Muscle layer of colon (tissue), 2 donors: ENCODE results near the gene STUB1.
"Not testable (repeated sequence)": the region's sequence is repeated elsewhere in the genome, so short reads cannot be mapped to it uniquely, and the experiment has no call there.

Experiments
- H3K27ac ChIP-seq: one replicate; pipeline ENCODE4 v1.7.0; 2013; ENCODE audit warnings: low read depth, mild to moderate bottlenecking, low read length, moderate library complexity
- H3K27me3 ChIP-seq, 2 donors: one replicate each; pipeline ENCODE4 v1.7.0; 2013; ENCODE audit warnings: low read length in 2 of 2, mild to moderate bottlenecking in 2 of 2; ENCODE audit not compliant: insufficient read depth in 2 of 2, control insufficient read depth in 1 of 2
- H3K36me3 ChIP-seq: one replicate; pipeline ENCODE4 v1.7.0; 2013; ENCODE audit warnings: mild to moderate bottlenecking, low read length; ENCODE audit not compliant: insufficient read depth
- H3K4me1 ChIP-seq: one replicate; pipeline ENCODE4 v1.7.0; 2013; ENCODE audit warnings: mild to moderate bottlenecking, low read length; ENCODE audit not compliant: insufficient read depth
- H3K4me3 ChIP-seq, 2 donors: one replicate each; pipeline ENCODE4 v1.7.0; 2013; ENCODE audit warnings: low read length in 2 of 2, low read depth in 1 of 2, mild to moderate bottlenecking in 1 of 2, moderate library complexity in 1 of 2
- H3K9ac ChIP-seq: one replicate; pipeline ENCODE4 v1.7.0; 2013; ENCODE audit warnings: low read length
- H3K9me3 ChIP-seq: one replicate; pipeline ENCODE4 v1.7.0; 2013; ENCODE audit warnings: mild to moderate bottlenecking, low read length
- donor health status: abdominal sarcoma.
- donor health status: Adenocarcinoma of cecum.

STUB1 gene

GRCh38 chr16:684961-685696, 4.9 kb downstream of the STUB1 start:
- Histone ChIP-seq H3K27me3 (no peaks in the 10 kb centered on the region), H3K4me1 (peaks cover 40% of the 10 kb centered on the region), H3K9me3 (no peaks in the 10 kb centered on the region), H3K36me3 (peaks cover 20% of the 10 kb centered on the region), H3K9ac (no peak overlapping the region), H3K4me3 (no peak overlapping the region), H3K27ac (no peak overlapping the region)

- H3K9me3 ChIP-seq: no peaks in the 10 kb centered on the region
- H3K4me1 ChIP-seq: peaks cover 38% of the 10 kb centered on the region
- H3K36me3 ChIP-seq: peaks cover 20% of the 10 kb centered on the region
- H3K27me3 ChIP-seq: no peaks in the 10 kb centered on the region
- H3K4me3 ChIP-seq: no peak overlapping the region
- no peak overlapping the region for H3K27ac ChIP-seq
- no peak overlapping the region for H3K9ac ChIP-seq
Observed at GRCh38 chr16:685967-686366, 5.8 kb downstream of the STUB1 start.

DNA sequence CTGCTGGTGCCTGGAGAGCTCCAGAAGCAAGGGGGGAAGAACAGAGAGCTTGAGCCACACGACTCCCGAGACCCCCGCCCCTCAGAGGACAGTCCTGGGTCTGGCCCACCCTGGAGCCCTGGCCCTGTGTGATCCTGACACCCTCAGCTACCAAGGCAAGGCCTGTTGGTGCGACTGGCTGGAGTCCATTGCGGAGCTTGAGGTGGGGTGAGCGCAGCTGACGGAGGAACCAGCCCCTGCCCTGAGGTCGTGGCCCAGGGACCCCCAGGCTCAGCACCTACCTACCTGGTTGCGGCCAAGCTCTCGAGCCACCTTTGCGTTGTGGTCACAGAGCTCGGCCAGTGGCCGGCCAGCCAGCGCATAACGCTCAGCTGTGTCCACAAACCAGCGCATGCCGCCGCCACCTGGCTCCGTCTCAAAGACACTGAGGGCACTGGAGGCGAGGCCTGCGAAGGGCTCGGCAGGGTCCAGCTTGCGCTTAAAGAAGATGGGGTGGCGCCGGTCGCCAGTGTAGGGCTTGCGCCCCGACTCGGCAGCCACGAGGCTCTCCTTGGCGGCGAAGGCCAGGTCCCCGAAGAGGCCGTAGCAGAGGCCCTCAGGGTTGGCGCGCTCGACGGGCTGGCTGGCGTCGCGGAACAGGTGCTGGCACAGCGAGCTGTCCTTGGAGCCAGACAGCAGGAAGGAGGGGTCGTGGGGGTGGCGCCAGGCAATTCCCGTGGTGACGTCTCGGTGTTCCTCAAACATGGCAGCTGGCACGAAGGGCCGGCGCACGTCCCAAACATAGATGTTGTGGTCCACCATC, 6.5 kb downstream of the STUB1 start:
- H3K9me3 ChIP-seq: no peaks in the 10 kb centered on the region
- H3K27ac ChIP-seq: no peak overlapping the region
- H3K4me1 ChIP-seq: peaks cover 31% of the 10 kb centered on the region
- H3K27me3 ChIP-seq: no peaks in the 10 kb centered on the region
- H3K4me3 ChIP-seq: no peak overlapping the region
- peaks cover 16% of the 10 kb centered on the region for H3K36me3 ChIP-seq
- H3K9ac ChIP-seq: no peak overlapping the region

GRCh38 chr16:687499-687898, 7.3 kb downstream of the STUB1 start:
- Histone ChIP-seq H3K4me3 (no peak overlapping the region), H3K4me1 (peaks cover 23% of the 10 kb centered on the region), H3K27ac (no peak overlapping the region), H3K9ac (no peak overlapping the region), H3K9me3 (no peaks in the 10 kb centered on the region), H3K27me3 (peaks cover 0 to under 1% of the 10 kb centered on the region in 2 donors), H3K36me3 (peaks cover 8% of the 10 kb centered on the region)

- Histone ChIP-seq H3K9me3 (no peaks in the 10 kb centered on the region), H3K4me1 (peaks cover 15% of the 10 kb centered on the region), H3K9ac (peak overlapping the region; percentile 22), H3K27me3 (peaks cover 0 to 18% of the 10 kb centered on the region in 2 donors), H3K4me3 (peak overlapping the region; percentile 73 to 94), H3K27ac (peak overlapping the region; percentile 90), H3K36me3 (no peaks in the 10 kb centered on the region)
Observed at GRCh38 chr16:689175-689897, 9.1 kb downstream of the STUB1 start.

DNA sequence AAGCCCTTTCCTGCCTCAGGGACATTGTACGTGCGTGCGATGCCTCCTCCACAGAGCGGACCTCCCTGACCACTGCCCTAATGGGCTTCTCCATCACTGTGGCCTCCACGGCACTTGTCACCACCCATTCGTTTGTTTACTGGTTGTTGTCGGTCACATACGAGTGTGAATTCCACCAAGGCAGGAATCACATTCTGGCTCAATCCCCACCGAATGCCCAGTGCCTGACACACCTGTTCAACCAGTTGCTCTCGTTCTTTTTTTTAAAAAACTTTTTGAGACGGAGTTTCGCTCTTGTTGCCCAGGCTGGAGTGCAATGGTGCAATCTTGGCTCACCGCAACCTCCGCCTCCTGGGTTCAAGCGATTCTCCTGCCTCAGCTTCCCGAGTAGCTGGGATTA, 11.0 kb downstream of the STUB1 start:
- not testable (repeated sequence) for H3K36me3 ChIP-seq, H3K27ac ChIP-seq, H3K9ac ChIP-seq, H3K9me3 ChIP-seq, H3K4me3 ChIP-seq
- Histone ChIP-seq H3K27me3 (peaks cover 0 to 36% of the 10 kb centered on the region in 2 donors), H3K4me1 (peaks cover 11% of the 10 kb centered on the region)

DNA sequence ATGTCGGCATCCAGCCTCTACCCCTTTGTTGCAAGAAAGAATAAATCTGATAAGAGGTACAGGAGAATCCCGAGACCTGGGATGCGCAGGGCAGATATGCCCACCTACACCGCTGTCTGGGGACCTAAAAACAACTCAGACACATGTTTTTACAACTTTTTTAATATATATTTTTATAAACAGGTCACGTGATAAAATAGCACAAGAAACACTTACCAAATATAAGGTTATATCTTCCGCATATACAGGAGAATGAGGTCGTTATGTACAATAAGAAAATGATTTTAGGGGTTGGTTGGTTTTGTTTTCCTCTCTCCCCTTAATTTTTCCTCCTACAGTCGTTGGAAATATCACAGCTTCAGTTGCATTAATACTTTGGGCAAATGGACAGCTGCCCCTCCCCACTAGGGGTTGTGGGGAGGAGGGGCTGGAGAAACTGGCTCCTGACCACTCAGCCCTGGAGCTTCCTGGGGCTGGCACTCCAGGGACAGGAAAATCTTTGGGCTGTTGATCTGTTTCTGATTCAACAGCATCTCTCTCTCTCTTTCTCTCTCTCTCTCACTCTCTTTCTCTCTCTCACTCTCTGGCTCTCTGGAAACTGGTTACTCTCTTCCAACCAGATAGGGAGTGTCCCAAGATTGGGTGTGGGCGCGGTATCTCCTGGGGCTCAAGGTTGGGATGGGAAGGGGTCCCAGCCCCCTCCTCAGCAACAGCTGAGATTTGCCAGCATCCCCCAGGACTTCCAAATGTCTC, 12.3 kb downstream of the STUB1 start:
- H3K4me1 ChIP-seq: peaks cover 11% of the 10 kb centered on the region
- H3K4me3 ChIP-seq: no peak overlapping the region
- H3K27me3 ChIP-seq: peaks cover 0 to 37% of the 10 kb centered on the region in 2 donors
- H3K27ac ChIP-seq: no peak overlapping the region
- H3K9ac ChIP-seq: no peak overlapping the region
- H3K36me3 ChIP-seq: no peaks in the 10 kb centered on the region
- H3K9me3 ChIP-seq: no peaks in the 10 kb centered on the region

GRCh38 chr16:693364-693763, 13.2 kb downstream of the STUB1 start:
- no peaks in the 10 kb centered on the region for H3K9me3 ChIP-seq
- no peaks in the 10 kb centered on the region for H3K36me3 ChIP-seq
- peaks cover 11% of the 10 kb centered on the region for H3K4me1 ChIP-seq
- H3K9ac ChIP-seq: no peak overlapping the region
- peaks cover 0 to 37% of the 10 kb centered on the region in 2 donors for H3K27me3 ChIP-seq
- no peak overlapping the region for H3K4me3 ChIP-seq
- H3K27ac ChIP-seq: no peak overlapping the region

DNA sequence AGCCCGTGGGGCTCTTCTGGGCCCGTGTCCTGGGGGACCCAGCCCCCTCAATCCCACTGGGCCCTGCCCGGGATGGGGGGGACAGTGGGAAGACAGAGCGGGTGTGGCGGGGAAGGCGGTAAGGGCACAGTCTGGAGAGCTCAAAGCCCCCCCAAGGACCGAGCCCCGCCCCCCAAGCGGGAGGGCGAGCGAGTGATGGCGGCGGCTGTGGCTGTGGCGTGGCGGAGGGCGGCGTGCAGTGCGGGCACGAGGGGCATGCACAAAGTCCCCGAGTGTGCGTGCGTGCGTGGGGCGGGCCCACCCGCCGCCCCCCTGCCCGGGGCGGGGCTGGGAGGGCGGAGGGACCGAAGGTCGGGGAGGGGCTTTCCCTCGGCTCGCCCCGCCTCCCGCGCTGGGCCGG, 13.6 kb downstream of the STUB1 start:
- Histone ChIP-seq H3K9me3 (no peaks in the 10 kb centered on the region), H3K27ac (no peak overlapping the region), H3K27me3 (peaks cover 0 to 37% of the 10 kb centered on the region in 2 donors), H3K4me3 (no peak overlapping the region), H3K4me1 (peaks cover 11% of the 10 kb centered on the region), H3K9ac (no peak overlapping the region), H3K36me3 (no peaks in the 10 kb centered on the region)

DNA sequence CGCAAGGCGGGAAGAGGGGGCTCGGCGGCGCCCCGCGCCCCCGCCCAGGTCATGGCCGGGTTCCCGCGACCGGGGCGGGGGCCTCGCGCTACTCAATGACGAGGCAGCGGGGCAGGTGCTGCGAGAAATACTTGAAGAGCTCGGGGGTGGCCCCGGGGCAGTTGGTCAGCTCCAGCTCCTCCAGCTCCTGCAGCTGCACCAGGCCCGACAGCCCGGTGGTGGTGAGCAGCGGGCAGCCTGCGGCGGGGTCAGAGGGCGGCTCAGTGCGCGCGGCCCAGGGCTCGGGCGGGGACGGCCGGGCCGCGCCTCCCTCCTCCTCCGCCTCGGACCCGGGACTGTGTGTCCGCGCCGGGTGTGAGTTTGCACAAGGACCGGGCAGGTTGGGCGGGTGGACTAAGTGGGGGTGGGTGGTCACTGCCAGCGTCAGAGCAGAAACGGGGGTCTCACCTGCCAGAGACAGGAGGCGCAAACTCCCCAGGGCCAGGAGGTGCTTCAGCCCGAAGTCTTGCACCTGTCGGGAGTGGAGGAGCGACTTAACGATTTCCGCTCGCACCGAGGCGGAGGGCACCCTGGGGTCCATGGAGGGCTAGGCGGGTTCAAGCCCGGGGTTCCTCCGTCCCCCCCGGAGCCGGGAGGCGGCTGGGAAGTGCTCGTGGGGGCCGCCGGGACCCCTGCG, 14.1 kb downstream of the STUB1 start:
- H3K9me3 ChIP-seq: no peaks in the 10 kb centered on the region
- H3K27ac ChIP-seq: no peak overlapping the region
- H3K36me3 ChIP-seq: no peaks in the 10 kb centered on the region
- H3K9ac ChIP-seq: no peak overlapping the region
- H3K27me3 ChIP-seq: peaks cover 0 to 40% of the 10 kb centered on the region in 2 donors
- no peak overlapping the region for H3K4me3 ChIP-seq
- peaks cover 6% of the 10 kb centered on the region for H3K4me1 ChIP-seq
